ENCODE measurements around the gene ZNF135. TPM values are rescaled to one million over a fixed set of nuclear protein-coding genes. Genes with fewer than 3 reads are reported as not detected.

Gene ZNF135
- total and polyA plus RNA-seq, 9 donors = 9.0 to 17.5 (median 13.9) TPM

DNA sequence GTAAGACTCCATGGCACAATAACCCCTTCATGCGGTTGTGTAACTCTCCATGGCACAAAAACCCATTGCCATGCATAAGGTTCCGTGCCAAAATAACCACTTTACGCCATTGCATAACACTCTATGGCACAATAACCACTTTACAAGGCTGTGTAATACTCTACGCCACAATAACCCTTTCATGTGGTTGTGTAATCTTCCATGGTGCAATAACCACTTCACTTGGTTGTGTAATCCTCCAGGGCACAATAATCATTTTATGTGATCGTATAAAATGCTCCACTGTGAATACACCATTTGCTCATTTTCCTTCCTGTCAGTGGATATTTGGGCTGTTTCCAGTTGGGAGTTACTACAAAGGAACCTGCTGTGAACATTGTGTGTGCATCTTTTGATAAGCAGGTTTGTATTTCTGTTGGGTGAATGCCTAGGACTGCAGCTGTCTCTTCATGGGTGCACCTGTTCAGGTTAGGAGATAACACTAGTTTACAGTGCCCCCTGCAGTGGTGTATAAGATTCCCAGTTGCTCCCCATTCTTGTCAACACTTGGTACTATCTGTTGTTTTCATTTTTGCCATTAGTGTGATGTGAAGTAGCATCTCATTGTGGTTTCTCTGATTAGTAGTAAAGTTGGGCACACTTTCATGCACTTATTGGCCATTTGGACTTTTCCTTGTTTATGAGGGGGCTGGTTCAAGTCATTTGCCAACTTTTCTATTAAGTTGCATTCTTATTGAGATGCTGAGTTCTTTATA lies 60.1 kb downstream of the ZNF135 start:
- Histone ChIP-seq H3K27ac (no peak overlapping the region), H3K27me3 (no peaks in the 10 kb centered on the region), H3K4me1 (ENCODE audit: insufficient read depth) (no peaks in the 10 kb centered on the region), H3K4me3 (no peak overlapping the region), H3K9me3 (peaks cover 0 to 45% of the 10 kb centered on the region in 2 donors), H3K36me3 (no peaks in the 10 kb centered on the region)
- DNase-seq = no peak
- intact Hi-C loops (cut with DNase I) = no loop called here
- TF ChIP-seq EP300 (IDR thresholded peaks at IDR 0.05) (no peak), POLR2A (IDR thresholded peaks at IDR 0.05) (no peak)
- TF ChIP-seq, protein P1, sequence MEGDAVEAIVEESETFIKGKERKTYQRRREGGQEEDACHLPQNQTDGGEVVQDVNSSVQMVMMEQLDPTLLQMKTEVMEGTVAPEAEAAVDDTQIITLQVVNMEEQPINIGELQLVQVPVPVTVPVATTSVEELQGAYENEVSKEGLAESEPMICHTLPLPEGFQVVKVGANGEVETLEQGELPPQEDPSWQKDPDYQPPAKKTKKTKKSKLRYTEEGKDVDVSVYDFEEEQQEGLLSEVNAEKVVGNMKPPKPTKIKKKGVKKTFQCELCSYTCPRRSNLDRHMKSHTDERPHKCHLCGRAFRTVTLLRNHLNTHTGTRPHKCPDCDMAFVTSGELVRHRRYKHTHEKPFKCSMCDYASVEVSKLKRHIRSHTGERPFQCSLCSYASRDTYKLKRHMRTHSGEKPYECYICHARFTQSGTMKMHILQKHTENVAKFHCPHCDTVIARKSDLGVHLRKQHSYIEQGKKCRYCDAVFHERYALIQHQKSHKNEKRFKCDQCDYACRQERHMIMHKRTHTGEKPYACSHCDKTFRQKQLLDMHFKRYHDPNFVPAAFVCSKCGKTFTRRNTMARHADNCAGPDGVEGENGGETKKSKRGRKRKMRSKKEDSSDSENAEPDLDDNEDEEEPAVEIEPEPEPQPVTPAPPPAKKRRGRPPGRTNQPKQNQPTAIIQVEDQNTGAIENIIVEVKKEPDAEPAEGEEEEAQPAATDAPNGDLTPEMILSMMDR (IDR thresholded peaks at IDR 0.05) = no peak
- WGBS, 3 donors = 87 to 91% (median 90%) methylated on average over 5 of the region's 5 CpGs

Other genes starting within 250 kb of the ZNF135 start
- 1 to 10 TPM; 5.2 to 9.9 (median 7.2) TPM for gene ZNF552, start 244.4 kb upstream of the ZNF135 start, total RNA-seq
- gene ZNF552, start 244.4 kb upstream of the ZNF135 start, polyA plus RNA-seq = 1 to 10 TPM; 4.9 to 7.1 TPM
- 10 to 100 TPM in 5 of 7 donors, 1 to 10 TPM in 2; 7.8 to 19.4 (median 12.5) TPM for gene ZNF587B, start 229.0 kb upstream of the ZNF135 start, total RNA-seq
- gene ZNF587B, start 229.0 kb upstream of the ZNF135 start, polyA plus RNA-seq = 1 to 10 TPM; 4.0 to 4.6 TPM
- gene ZNF587, start 209.4 kb upstream of the ZNF135 start, total RNA-seq = 10 to 100 TPM; 20.7 to 41.6 (median 39.4) TPM
- gene ZNF587, start 209.4 kb upstream of the ZNF135 start, polyA plus RNA-seq = 10 to 100 TPM; 12.3 to 27.7 TPM
- 10 to 100 TPM; 10.7 to 31.6 (median 15.5) TPM for gene ZNF814, start 170.2 kb upstream of the ZNF135 start, total RNA-seq
- gene ZNF814, start 170.2 kb upstream of the ZNF135 start, polyA plus RNA-seq = 10 to 100 TPM in 1 of 2 donors, 1 to 10 TPM in 1; 4.6 to 10.3 TPM
- 10 to 100 TPM in 6 of 7 donors, 1 to 10 TPM in 1; 9.5 to 22.6 (median 20.4) TPM for gene ZNF417, start 142.7 kb upstream of the ZNF135 start, total RNA-seq
- gene ZNF417, start 142.7 kb upstream of the ZNF135 start, polyA plus RNA-seq = 10 to 100 TPM in 1 of 2 donors, 1 to 10 TPM in 1; 7.6 to 13.8 TPM
- gene ZNF418, start 123.9 kb upstream of the ZNF135 start, total RNA-seq = 10 to 100 TPM in 4 of 7 donors, 1 to 10 TPM in 3; 4.4 to 13.6 (median 10.5) TPM
- 1 to 10 TPM; 3.4 to 4.8 TPM for gene ZNF418, start 123.9 kb upstream of the ZNF135 start, polyA plus RNA-seq
- gene ZNF256, start 111.6 kb upstream of the ZNF135 start, total RNA-seq = 10 to 100 TPM in 4 of 7 donors, 1 to 10 TPM in 3; 2.8 to 13.1 (median 11.6) TPM
- 1 to 10 TPM; 5.9 to 7.7 TPM for gene ZNF256, start 111.6 kb upstream of the ZNF135 start, polyA plus RNA-seq
- 1 to 10 TPM in 5 of 7 donors, under 1 TPM in 2; 0.36 to 2.4 (median 1.4) TPM for gene C19orf18, start 84.7 kb upstream of the ZNF135 start, total RNA-seq
- gene C19orf18, start 84.7 kb upstream of the ZNF135 start, polyA plus RNA-seq = 1 to 10 TPM in 1 of 2 donors, under 1 TPM in 1; 0.62 to 1.3 TPM
- gene ZNF606, start 56.5 kb upstream of the ZNF135 start, total RNA-seq = 10 to 100 TPM; 13.4 to 38.1 (median 28.0) TPM
- gene ZNF606, start 56.5 kb upstream of the ZNF135 start, polyA plus RNA-seq = 10 to 100 TPM in 1 of 2 donors, 1 to 10 TPM in 1; 7.3 to 14.5 TPM
- gene ZSCAN1, start 25.3 kb upstream of the ZNF135 start, total RNA-seq = 1 to 10 TPM in 1 of 7 donors, under 1 TPM in 4, not detected in 2; 0.54 to 2.6 (median 0.78) TPM
- gene ZSCAN1, start 25.3 kb upstream of the ZNF135 start, polyA plus RNA-seq = under 1 TPM in 1 of 2 donors, not detected in 1; 0.38 TPM
- gene ZSCAN18, start 38.9 kb downstream of the ZNF135 start, total RNA-seq = 100 to 1,000 TPM in 5 of 7 donors, 10 to 100 TPM in 2; 95.9 to 144 (median 119) TPM
- gene ZSCAN18, start 38.9 kb downstream of the ZNF135 start, polyA plus RNA-seq = 10 to 100 TPM; 32.1 to 93.3 TPM
- gene ZNF329, start 91.5 kb downstream of the ZNF135 start, total RNA-seq = 10 to 100 TPM in 5 of 7 donors, 1 to 10 TPM in 2; 5.6 to 16.9 (median 13.5) TPM
- 10 to 100 TPM in 1 of 2 donors, 1 to 10 TPM in 1; 7.3 to 14.9 TPM for gene ZNF329, start 91.5 kb downstream of the ZNF135 start, polyA plus RNA-seq
- gene ZNF274, start 123.8 kb downstream of the ZNF135 start, total RNA-seq = 10 to 100 TPM; 26.1 to 61.5 (median 45.3) TPM
- 10 to 100 TPM; 20.4 to 22.4 TPM for gene ZNF274, start 123.8 kb downstream of the ZNF135 start, polyA plus RNA-seq
- gene ZNF544, start 169.6 kb downstream of the ZNF135 start, total RNA-seq = 10 to 100 TPM; 20.8 to 39.8 (median 37.5) TPM
- 10 to 100 TPM; 16.8 to 18.3 TPM for gene ZNF544, start 169.6 kb downstream of the ZNF135 start, polyA plus RNA-seq
- 10 to 100 TPM in 1 of 7 donors, 1 to 10 TPM in 6; 4.8 to 10.6 (median 8.0) TPM for gene ZNF8, start 219.7 kb downstream of the ZNF135 start, total RNA-seq
- gene ZNF8, start 219.7 kb downstream of the ZNF135 start, polyA plus RNA-seq = 1 to 10 TPM; 2.7 to 4.2 TPM
- 10 to 100 TPM; 26.9 to 37.6 (median 29.9) TPM for gene ERVK3-1, start 246.1 kb downstream of the ZNF135 start, total RNA-seq
- gene ERVK3-1, start 246.1 kb downstream of the ZNF135 start, polyA plus RNA-seq = 10 to 100 TPM; 27.4 to 52.5 TPM